Endothelial cell of umbilical vein (primary cell): Measurements from ENCODE around the gene ABCB7. TPM values are rescaled to one million over a fixed set of nuclear protein-coding genes. Genes with fewer than 3 reads are reported as not detected.
"Not testable (repeated sequence)": the region's sequence is repeated elsewhere in the genome, so short reads cannot be mapped to it uniquely, and the experiment has no call there.

Experiments
- BruUV-seq: library from RNA; stranded (reverse); fragments of 400-500 nt; replicated peaks from 2 replicates; lab custom pipeline; 2021; lab: Mats Ljungman, UMichigan
- CTCF ChIA-PET: fragments of 300-600, 350-600 bp; sonication (Branson Sonifier 250); formaldehyde crosslinking; loops from one replicate; lab custom pipeline; 2021; ENCODE audit warnings: antibody characterized with exemption, inconsistent platforms; lab: Charles Lee
- POLR2A ChIA-PET: fragments of 300-600, 350-600 bp; sonication (Branson Sonifier 250); formaldehyde crosslinking; loops from one replicate; lab custom pipeline; 2021; ENCODE audit warnings: antibody characterized with exemption, inconsistent platforms; lab: Charles Lee
- DNase-seq: peaks from one replicate; pipeline ENCODE4 v3.0.0-alpha.2; 2011; ENCODE audit warnings: low read depth, low spot score
- FAIRE-seq: peaks from 2 replicates; lab custom pipeline; 2011; peaks lifted over from hg19 to GRCh38; lab: Jason Lieb, UNC
- H2AFZ ChIP-seq: 2 replicates; pipeline ENCODE4 v1.6.0; 2012; ENCODE audit warnings: low read depth, low read length, control low read depth, inconsistent platforms
- H3K27ac ChIP-seq: 2 replicates; pipeline ENCODE4 v1.5.1; 2011; ENCODE audit warnings: low read depth, mild to moderate bottlenecking, control low read depth, low read length, moderate library complexity; ENCODE audit not compliant: insufficient read depth
- H3K27me3 ChIP-seq, 2 experiments: 2 replicates each; pipeline versions ENCODE4 v1.6.0 to v1.6.1; 2011; ENCODE audit warnings: low read length in 2 of 2, mixed read lengths in 1 of 2; ENCODE audit not compliant: control insufficient read depth in 2 of 2, insufficient read depth in 2 of 2
- H3K36me3 ChIP-seq, 2 experiments: 2 replicates in 1 of 2; 3 replicates in 1 of 2; pipeline ENCODE4 v1.5.1; 2011; ENCODE audit warnings: low read length in 2 of 2, mild to moderate bottlenecking in 1 of 2, moderate library complexity in 1 of 2; ENCODE audit not compliant: control insufficient read depth in 2 of 2, insufficient read depth in 2 of 2; ENCODE audit errors: extremely low read depth in 1 of 2
- H3K4me1 ChIP-seq: 3 replicates; pipeline ENCODE4 v1.5.1; 2011; ENCODE audit warnings: mild to moderate bottlenecking, low read length; ENCODE audit not compliant: control insufficient read depth, insufficient read depth; ENCODE audit errors: extremely low read depth
- H3K4me2 ChIP-seq: 2 replicates; pipeline ENCODE4 v1.6.1; 2011; ENCODE audit warnings: low read length, control low read depth, mixed read lengths; ENCODE audit not compliant: insufficient read depth
- H3K4me3 ChIP-seq, 3 experiments: fragments of 200-600 bp in 1 of 3; sonication (generic), shearing (Covaris generic) in 1 of 3; replicated peaks in 1 of 3; 2 replicates each; pipeline ENCODE4 v1.5.1; 2011 to 2016; ENCODE audit warnings: control low read depth in 3 of 3, low read length in 3 of 3, mild to moderate bottlenecking in 2 of 3, inconsistent platforms in 1 of 3, low read depth in 1 of 3, moderate library complexity in 1 of 3; ENCODE audit not compliant: insufficient read depth in 1 of 3
- H3K79me2 ChIP-seq: 2 replicates; pipeline ENCODE4 v1.6.0; 2012; ENCODE audit warnings: low read length, inconsistent platforms; ENCODE audit not compliant: control insufficient read depth, insufficient read depth
- H3K9ac ChIP-seq: replicated peaks from 2 replicates; pipeline ENCODE3; 2011; ENCODE audit warnings: low read length, control low read depth; ENCODE audit not compliant: insufficient read depth; ENCODE audit errors: extremely low read depth
- H3K9me1 ChIP-seq: replicated peaks from 3 replicates; pipeline ENCODE4 v1.6.0; 2011; ENCODE audit warnings: mild to moderate bottlenecking, low read length; ENCODE audit not compliant: control insufficient read depth, insufficient read depth; ENCODE audit errors: extremely low read depth
- H3K9me3 ChIP-seq: replicated peaks from 2 replicates; pipeline ENCODE4 v1.5.1; 2012; ENCODE audit warnings: low read length, inconsistent platforms; ENCODE audit not compliant: control insufficient read depth, insufficient read depth
- H4K20me1 ChIP-seq: replicated peaks from 2 replicates; pipeline ENCODE3; 2011; ENCODE audit warnings: mild to moderate bottlenecking, low read length; ENCODE audit not compliant: control insufficient read depth, insufficient read depth; ENCODE audit errors: extremely low read depth
- EZH2 ChIP-seq: IDR thresholded peaks from 2 replicates; pipeline ENCODE4 v1.6.1; 2012; ENCODE audit warnings: borderline replicate concordance, low read depth, mild to moderate bottlenecking, moderate library complexity, low read length, inconsistent platforms; ENCODE audit not compliant: severe bottlenecking
- FOS ChIP-seq: IDR thresholded peaks from 2 replicates; pipeline ENCODE4 v1.6.1; 2011; ENCODE audit warnings: mild to moderate bottlenecking, low read length, moderate library complexity, borderline replicate concordance; ENCODE audit not compliant: insufficient read depth
- GATA2 ChIP-seq: IDR thresholded peaks from 2 replicates; pipeline ENCODE4 v1.7.0; 2011; ENCODE audit warnings: low read depth, mild to moderate bottlenecking, moderate library complexity, mixed read lengths, low read length; ENCODE audit not compliant: insufficient read length, insufficient read depth
- JUN ChIP-seq: IDR thresholded peaks from 2 replicates; pipeline ENCODE4 v1.6.1; 2011; ENCODE audit warnings: borderline replicate concordance, low read depth; ENCODE audit not compliant: insufficient read length, insufficient read depth
- MYC ChIP-seq: IDR thresholded peaks from one replicate; pipeline ENCODE4 v1.6.1; 2011; ENCODE audit warnings: mild to moderate bottlenecking, low read depth, low read length
- POLR2A ChIP-seq: IDR thresholded peaks from 2 replicates; pipeline ENCODE4 v1.6.1; 2012; ENCODE audit warnings: low read depth, mild to moderate bottlenecking, control low read depth, low read length
- POLR2AphosphoS5 ChIP-seq: IDR thresholded peaks from 2 replicates; pipeline ENCODE4 v1.6.1; 2012; ENCODE audit warnings: low read depth, mild to moderate bottlenecking, control low read depth, low read length, moderate library complexity; ENCODE audit not compliant: insufficient read depth
- dilution Hi-C: fragments of 300-500 bp; cut with MboI; formaldehyde crosslinking; loops from one replicate; pipeline ENCODE4 v1.15.0; 2019; ENCODE audit warnings: low sequenced_read_pairs; ENCODE audit not compliant: extremely low pct_ligation_motif_present
- intact Hi-C: fragments of 100-400 bp; cut with micrococcal nuclease; formaldehyde crosslinking; loops from one replicate; pipeline ENCODE4 v1.10.0; 2022
- polyA plus RNA-seq, 4 experiments: library from polyadenylated mRNA; depleted of rRNA in 3 of 4; stranded (reverse) in 3 of 4; unstranded in 1 of 4; fragments of >200 nt; gene quantifications; 2 replicates each; pipeline versions ENCODE4 v1.2.1 to v1.2.3, GENCODE V29; 2011 to 2012; ENCODE audit warnings: missing spikeins in 1 of 4
- total RNA-seq: library from RNA; stranded (reverse); gene quantifications from 2 replicates; pipeline ENCODE4 v1.2.3, GENCODE V29; 2021
- TF ChIP-seq, protein P1 (sequence below), 2 donors: IDR thresholded peaks; 1 replicate in 1 of 2; 2 replicates in 1 of 2; pipeline ENCODE4 v1.5.1; 2011; ENCODE audit warnings: low read length in 2 of 2, mild to moderate bottlenecking in 2 of 2, moderate library complexity in 2 of 2, control low read depth in 1 of 2, inconsistent platforms in 1 of 2, low read depth in 1 of 2; ENCODE audit not compliant: insufficient read depth in 1 of 2; ENCODE audit errors: extremely low read depth in 1 of 2
- TF ChIP-seq, protein P2 (sequence below): IDR thresholded peaks from 2 replicates; pipeline ENCODE4 v1.6.1; 2011; ENCODE audit not compliant: insufficient read depth, insufficient read length

The ABCB7 gene
- total and polyA plus RNA-seq, 2 donors (not counting 3 experiments of a cell fraction or from before 2014, with no cell fraction given): 12.1 to 20.7 TPM

DNA sequence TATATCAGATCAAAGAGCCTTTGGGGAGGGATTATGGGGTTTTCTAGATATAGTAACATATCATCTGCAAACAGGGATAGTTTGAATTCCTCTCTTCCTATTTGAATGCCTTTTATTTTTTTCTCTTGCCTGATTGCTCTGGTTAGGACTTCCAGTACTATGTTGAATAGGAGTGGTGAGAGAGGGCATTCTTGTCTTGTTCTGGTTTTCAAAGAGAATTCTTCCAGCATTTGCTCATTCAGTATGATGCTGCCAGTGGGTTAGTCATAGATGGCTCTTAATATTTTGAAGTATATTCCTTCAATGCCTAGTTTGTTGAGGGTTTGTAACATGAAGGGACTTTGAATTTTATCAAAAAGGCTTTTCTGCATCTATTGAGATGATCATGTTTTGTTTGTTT, 25.6 kb upstream of the ABCB7 start:
- no peak overlapping the region for H2AFZ ChIP-seq
- DNase-seq: no peak
- BruUV-seq: no TSS peak
- no peaks in the 10 kb centered on the region for H3K36me3 ChIP-seq
- no peak overlapping the region for H3K4me3 ChIP-seq
- H3K27ac ChIP-seq: no peak overlapping the region
- H3K4me1 ChIP-seq: no peaks in the 10 kb centered on the region
- H3K9ac ChIP-seq: no peak overlapping the region
- no peaks in the 10 kb centered on the region for H3K9me1 ChIP-seq
- ChIA-PET POLR2A (no interaction called here), CTCF (no interaction called here)
- no peaks in the 10 kb centered on the region for H3K27me3 ChIP-seq
- intact Hi-C loops (no loop called here), dilution Hi-C loops (no loop called here)
- no peak for FAIRE-seq
- no peaks in the 10 kb centered on the region for H3K9me3 ChIP-seq
- H3K79me2 ChIP-seq: no peaks in the 10 kb centered on the region
- TF ChIP-seq GATA2: no peak
- no peak for TF ChIP-seq JUN
- no peak for TF ChIP-seq EZH2
- TF ChIP-seq, protein P1, sequence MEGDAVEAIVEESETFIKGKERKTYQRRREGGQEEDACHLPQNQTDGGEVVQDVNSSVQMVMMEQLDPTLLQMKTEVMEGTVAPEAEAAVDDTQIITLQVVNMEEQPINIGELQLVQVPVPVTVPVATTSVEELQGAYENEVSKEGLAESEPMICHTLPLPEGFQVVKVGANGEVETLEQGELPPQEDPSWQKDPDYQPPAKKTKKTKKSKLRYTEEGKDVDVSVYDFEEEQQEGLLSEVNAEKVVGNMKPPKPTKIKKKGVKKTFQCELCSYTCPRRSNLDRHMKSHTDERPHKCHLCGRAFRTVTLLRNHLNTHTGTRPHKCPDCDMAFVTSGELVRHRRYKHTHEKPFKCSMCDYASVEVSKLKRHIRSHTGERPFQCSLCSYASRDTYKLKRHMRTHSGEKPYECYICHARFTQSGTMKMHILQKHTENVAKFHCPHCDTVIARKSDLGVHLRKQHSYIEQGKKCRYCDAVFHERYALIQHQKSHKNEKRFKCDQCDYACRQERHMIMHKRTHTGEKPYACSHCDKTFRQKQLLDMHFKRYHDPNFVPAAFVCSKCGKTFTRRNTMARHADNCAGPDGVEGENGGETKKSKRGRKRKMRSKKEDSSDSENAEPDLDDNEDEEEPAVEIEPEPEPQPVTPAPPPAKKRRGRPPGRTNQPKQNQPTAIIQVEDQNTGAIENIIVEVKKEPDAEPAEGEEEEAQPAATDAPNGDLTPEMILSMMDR (IDR thresholded peaks at IDR 0.05; ENCODE audit: extremely low read depth in 1 of 2, insufficient read depth in 1 of 2, low read depth in 1 of 2, low read length in 2 of 2): no peak
- no peak for TF ChIP-seq MYC
- no peak for TF ChIP-seq POLR2A
- TF ChIP-seq, protein P2, sequence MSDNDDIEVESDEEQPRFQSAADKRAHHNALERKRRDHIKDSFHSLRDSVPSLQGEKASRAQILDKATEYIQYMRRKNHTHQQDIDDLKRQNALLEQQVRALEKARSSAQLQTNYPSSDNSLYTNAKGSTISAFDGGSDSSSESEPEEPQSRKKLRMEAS: no peak
- TF ChIP-seq FOS: no peak
- no peak for TF ChIP-seq POLR2AphosphoS5
- H4K20me1 ChIP-seq: no peaks in the 10 kb centered on the region
- no peak overlapping the region for H3K4me2 ChIP-seq

DNA sequence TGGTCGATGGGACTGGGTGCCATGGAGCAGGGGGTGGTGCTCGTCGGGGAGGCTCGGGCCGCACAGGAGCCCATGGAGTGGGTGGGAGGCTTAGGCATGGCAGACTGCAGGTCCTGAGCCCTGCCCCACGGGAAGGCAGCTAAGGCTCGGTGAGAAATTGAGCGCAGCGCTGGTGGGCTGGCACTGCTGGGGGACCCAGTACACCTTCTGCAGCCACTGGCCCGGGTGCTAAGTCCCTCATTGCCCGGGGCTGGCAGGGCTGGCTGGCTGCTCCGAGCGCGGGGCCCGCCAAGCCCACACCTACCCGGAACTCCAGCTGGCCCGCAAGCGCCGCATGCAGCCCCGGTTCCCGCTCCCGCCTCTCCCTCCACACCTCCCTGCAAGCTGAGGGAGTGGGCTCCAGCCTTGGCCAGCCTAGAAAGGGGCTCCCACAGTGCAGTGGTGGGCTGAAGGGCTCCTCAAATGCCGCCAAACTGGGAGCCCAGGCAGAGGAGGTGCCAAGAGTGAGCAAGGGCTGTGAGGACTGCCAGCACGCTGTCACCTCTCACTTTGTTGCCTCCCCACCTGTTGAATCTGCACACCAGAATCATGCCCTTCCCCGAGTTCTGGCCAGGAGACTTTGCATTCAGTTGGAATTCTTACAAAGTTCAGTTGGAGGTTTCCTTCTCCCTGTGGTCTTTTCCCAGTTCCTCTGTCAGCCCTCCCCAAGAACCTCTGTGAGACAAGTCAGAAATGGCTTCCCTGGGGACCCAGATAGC, 23.6 kb upstream of the ABCB7 start:
- intact Hi-C loops, H3K4me3 ChIP-seq, H3K27ac ChIP-seq, DNase-seq, H3K9me1 ChIP-seq, POLR2A ChIA-PET, CTCF ChIA-PET, H3K36me3 ChIP-seq, dilution Hi-C loops, H3K9me3 ChIP-seq, H4K20me1 ChIP-seq, H2AFZ ChIP-seq, H3K4me2 ChIP-seq, H3K9ac ChIP-seq, H3K79me2 ChIP-seq, H3K27me3 ChIP-seq, BruUV-seq, FAIRE-seq, H3K4me1 ChIP-seq: not testable (repeated sequence)
